Upper lobe of left lung (tissue), 4 donors: Measurements from ENCODE around the gene ZNF441.

Source experiments
- CTCF ChIP-seq, 6 experiments: fragments of 450-650 bp in 4 of 6; fragments of 200-600 bp in 2 of 6; sonication (generic) in 2 of 6; IDR thresholded peaks; one replicate each; pipeline ENCODE4 v1.5.1; 2016 to 2019; ENCODE audit warnings: antibody characterized with exemption in 6 of 6
- POLR2AphosphoS5 ChIP-seq, 2 donors: sonication (generic); formaldehyde crosslinking; IDR thresholded peaks; one replicate each; pipeline ENCODE4 v1.5.1; 2017; ENCODE audit warnings: antibody characterized with exemption in 2 of 2

- TF ChIP-seq POLR2AphosphoS5 (IDR thresholded peaks at IDR 0.05): no peak
- TF ChIP-seq CTCF (IDR thresholded peaks at IDR 0.05): no peak
These were observed 65.6 kb downstream of the ZNF441 start for GRCh38 chr19:11832253-11832912.
